HG02885 (cell line): ENCODE measurements around the gene ZNF823.

Source experiments
- ATAC-seq: cut with Tn5 transposase; IDR thresholded peaks from one replicate; pipeline ENCODE4 v1.9.1; 2021; ENCODE audit warnings: mild to moderate bottlenecking; ENCODE audit not compliant: unreplicated experiment, poor library complexity

ZNF823 gene

GRCh38 chr19:11745869-11746268 is 7.1 kb upstream of the ZNF823 start:
- no peak for ATAC-seq

DNA sequence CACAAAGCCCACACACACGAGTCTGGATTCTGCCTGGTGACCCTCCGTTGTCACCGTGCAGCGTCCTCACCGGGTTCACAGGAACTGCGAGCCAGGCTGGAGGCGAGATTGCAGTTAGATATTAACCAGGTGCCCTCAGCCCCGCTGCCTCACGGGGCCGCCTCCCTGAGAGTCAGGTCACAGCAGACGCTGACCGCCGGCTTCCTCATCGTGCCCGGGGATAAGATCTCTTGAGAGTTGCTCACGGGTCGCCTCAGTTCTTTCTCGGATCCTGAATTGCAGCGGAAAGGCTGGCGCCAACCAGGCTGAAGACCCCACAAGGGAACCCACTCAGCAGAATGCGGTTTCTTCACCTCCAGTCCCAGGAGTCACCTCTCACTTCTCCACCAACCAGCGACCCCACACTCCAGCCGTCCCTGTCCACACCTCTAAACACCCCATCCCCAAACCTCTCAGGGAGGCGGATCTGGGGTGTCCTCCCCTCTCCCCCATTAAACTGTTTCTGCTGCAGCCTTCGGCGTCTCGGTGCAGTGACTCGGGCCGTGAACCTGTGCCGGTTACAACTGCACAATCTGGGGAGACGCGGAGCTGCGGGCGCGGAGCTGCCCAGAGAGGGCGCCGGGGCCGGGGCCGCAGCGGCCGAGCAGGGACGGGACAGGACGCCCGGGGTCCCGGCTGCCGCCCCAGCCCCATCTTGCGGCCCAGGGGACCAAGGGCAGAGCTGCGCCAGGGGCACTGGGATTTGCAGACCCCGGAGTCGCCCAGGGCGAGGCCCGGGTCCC is 591 bp downstream of the ZNF823 start:
- peak; percentile 34 for ATAC-seq

DNA sequence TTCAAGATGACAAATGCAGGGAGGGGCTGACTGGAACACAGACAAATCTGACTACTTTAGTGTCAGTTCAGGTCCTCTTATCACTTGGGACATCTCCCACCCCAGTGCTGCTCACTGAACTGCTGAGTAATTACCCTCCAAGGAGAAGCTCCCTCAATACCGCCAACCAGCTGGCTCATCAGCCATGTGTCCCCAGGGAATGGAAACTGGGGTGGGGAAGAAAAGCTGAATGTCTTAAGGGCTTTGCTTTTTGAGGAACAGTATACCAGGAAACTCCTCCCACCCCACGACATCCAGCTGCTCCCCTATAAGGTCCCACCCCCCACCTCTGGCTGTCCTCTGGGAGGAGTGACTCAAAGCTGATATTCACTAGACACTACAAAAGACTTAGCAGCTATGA is 2.0 kb downstream of the ZNF823 start:
- no peak for ATAC-seq

GRCh38 chr19:11735375-11735774 is 3.4 kb downstream of the ZNF823 start:
- no peak for ATAC-seq

DNA sequence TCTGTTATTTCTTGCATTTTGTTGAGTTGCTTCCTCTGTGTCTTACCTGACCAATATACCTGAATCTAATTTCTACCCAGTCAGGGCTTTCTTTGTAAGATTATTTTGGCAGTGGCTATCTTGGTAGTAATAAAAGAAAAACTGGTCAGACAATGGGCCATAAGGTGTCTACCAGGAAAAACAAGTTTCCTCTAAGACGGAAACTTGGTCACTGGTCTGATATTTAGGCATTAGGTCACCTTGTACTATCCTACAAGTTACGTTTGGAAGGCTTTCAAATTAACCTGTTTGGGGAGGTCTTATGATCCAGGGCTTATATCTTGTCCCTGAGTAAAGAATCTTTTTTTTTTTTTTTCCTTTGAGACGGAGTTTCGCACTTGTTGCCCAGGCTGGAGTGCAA is 9.2 kb downstream of the ZNF823 start:
- no peak for ATAC-seq

DNA sequence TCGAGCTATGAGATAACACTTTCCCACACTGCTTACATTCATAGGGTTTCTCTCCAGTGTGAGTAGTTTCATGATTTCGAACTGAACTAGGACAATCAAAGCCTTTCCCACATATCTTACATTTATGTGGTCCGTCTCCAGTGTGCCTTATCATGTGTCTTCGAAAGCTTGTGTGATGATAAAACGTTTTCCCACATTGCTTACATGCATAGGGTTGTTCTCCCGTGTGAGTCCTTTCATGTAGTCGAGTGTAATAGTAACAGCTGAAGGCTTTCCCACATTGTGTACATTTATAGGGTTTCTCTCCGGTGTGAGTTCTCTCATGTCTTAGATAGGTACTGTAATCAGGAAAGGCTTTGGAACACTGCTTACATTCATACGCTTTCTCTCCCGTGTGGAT is 16.3 kb downstream of the ZNF823 start:
- no peak for ATAC-seq

- ATAC-seq = no peak
Observed at GRCh38 chr19:11721681-11722080, 17.1 kb downstream of the ZNF823 start.

- ATAC-seq = no peak
Observed at GRCh38 chr19:11710313-11710712, 28.4 kb downstream of the ZNF823 start.

GRCh38 chr19:11708457-11708856 is 30.3 kb downstream of the ZNF823 start:
- ATAC-seq = no peak

DNA sequence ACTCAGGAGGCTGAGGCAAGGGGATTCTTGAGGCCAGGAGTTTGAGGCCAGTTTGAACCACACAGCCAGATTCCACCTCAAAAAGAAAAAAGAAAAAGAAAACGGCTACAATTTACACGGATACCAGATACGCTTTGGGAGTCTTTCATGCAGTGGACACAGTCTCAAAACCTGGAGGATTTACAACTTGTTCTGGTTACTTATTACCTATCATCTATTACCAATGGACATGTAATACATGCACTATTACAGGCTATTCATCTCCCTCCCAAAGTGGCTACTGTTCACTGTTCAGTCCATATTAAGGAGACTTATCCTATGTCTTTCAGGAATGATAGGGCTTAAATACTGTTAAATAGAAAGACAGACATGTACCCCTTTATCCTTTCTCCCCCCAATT is 33.3 kb downstream of the ZNF823 start:
- ATAC-seq = no peak

DNA sequence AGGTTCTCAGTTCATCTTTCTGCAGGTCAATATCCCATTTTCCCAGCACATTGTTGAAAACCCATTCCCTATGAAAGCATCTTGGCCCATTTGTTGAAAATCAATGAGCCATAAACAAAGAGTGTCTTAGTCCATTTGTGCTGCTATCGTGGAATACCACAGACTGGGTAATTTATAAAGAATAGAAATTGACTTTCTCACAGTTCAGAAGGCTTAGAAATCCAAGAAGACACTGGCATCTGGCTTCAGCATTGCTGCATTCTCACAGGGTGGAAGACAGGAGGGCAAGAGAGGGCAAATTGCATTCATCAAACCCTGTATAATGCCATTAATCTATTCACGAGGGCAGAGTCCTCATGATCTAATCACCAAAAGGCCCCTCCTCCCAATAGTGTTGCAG is 34.1 kb downstream of the ZNF823 start:
- no peak for ATAC-seq

DNA sequence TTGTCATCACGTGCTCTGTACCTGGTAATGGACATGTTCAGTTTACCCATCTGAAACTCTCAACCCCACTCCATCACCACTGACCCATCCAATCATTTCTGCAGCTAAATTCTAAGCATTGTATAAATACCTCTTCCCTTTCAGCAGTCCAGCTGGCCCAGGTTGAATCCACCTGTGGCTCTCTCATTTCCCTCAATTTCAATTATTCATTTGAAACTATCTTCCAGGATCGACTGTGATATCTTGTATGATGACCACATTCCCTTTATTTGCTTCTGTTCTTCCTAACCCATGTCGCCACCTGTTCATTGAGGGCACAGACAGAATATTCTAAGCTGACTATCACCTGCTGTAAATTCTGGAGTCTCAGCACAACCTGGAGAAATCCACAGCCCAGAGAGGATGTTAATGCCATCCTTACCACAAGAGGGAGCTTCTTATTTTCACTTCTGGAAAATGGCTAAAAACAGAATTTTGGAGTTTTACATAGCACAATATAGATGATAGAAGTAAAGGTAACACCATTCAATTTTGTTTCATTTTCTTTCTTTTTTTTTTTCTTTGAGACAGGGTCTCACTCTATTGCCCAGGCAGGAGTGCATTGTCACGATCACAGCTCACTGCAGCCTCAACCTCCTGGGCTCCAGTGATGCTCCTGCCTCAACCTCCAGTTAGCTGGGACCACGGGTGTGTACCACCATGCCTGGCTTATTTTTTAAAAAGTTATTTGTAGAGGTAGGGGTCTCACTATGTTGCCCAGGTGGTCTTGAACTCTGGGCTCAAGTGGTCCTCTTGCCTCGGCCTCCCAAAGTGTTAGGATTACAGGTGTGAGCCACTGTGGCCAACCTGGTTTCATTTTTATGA is 38.6 kb downstream of the ZNF823 start:
- ATAC-seq = no peak

- no peak for ATAC-seq
Observed at GRCh38 chr19:11698231-11698630, 40.5 kb downstream of the ZNF823 start.

DNA sequence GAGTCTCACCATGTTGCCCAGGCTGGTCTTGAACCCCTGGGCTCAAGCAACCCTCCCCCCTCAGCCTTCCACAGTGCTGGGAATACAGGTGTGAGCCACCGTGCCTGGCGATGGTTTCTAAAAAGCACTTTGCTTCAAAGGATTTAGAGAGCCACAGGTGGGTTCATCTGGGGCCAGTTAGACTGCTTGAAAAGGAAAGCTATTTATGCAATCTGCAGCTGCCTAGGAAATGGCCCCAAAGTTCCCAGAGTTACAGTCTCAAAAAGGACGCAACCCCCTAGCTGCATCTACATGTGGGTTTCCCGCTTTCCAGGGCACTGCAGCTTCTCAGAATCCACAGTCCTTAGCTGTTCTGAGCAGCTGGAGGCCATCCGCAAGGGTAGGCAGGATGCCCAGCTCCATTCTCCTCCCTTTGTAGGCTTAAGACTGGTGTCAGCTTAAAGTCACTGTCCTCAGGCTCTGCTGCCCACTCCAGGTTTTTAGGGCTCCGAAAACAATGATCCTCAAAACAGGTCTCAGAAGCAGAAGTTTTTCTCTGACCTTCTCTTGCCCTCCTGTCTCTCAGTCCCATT is 41.4 kb downstream of the ZNF823 start:
- no peak for ATAC-seq

DNA sequence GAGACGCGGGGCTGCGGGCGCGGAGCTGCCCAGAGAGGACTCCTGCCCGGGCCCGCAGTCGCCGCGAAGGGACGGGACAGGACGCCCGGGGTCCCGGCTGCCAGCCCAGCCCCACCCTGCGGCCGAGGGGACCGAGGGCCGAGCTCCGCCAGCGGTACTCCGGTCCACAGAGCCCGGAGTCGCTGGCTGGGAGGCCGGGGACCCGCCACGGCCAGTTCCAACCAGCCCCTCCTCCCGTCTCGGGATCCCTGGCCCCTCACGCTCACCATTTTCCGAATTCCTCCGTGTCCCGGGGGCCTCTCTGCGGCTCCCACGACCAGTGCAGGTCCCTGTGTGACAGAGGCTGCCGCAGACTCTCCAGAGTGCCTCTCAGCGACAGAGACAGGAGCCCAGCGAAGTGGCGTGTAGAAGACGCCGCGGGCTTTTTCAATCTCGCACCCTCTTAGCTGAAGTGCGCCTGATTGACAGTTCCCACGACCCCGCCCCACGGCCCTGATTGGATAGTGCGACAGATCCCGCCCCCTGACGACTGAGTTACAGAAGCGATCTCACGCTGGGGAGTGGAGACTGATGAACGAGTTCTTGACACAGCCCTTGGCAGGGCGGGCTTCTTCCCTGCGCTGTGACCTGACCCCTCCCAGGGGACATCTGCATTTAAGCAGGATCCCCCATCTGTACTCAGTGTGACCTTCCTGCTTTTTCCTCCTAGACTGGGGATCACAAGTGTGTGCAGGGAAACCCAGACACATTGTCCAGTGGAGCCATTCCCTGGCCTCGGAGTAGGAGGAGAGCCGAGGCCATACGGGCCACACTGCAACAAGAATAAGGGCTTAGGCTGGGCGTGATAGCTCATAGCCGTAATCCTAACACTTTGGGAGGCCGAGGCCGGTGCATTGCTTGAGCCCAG is 44.0 kb downstream of the ZNF823 start:
- ATAC-seq = peak; percentile 79

DNA sequence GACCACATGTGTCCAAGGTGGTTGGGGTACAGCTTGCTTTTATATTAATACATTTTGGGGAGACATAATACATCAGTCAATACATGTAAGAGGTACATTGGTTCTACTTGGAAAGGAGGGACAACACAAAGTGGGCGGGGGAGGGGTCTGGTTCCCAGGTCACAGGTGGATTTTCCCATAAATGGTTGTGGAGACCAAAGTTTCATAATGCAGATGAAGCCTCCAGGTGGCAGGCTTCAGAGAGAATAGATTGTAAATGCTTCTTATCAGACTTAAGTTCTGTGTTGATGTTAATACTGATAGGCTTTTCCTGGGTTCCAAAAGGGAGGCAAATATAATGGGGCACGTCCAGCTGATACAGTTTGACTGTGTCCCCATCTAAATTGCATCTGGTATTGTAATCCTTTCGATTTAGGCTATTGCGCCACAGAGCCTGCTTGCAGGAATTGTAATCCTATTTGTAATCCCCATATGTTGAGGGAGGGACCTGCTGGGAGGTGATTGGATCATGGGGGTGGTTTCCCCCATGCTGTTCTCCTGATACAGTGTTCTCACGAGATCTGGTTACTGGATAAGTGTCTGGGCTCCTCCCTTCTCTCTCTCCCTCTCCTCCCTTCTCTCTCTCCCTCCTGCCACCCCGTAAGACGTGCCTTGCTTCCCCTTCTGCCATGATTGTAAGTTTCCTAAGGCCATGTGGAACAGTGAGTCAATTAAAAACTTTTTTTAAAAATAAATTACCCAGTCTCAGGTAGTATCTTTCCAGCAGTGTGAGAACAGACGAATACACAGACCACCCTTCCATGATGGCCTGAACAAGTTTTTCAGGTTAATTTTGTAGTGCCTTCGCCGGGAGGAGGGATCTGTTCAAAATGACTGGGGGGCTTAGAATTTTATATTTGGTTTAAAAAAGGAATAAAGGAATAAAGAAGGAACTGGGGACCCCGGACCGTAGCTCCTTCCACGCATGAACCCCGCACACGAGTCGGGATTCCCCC is 44.9 kb downstream of the ZNF823 start:
- no peak for ATAC-seq

DNA sequence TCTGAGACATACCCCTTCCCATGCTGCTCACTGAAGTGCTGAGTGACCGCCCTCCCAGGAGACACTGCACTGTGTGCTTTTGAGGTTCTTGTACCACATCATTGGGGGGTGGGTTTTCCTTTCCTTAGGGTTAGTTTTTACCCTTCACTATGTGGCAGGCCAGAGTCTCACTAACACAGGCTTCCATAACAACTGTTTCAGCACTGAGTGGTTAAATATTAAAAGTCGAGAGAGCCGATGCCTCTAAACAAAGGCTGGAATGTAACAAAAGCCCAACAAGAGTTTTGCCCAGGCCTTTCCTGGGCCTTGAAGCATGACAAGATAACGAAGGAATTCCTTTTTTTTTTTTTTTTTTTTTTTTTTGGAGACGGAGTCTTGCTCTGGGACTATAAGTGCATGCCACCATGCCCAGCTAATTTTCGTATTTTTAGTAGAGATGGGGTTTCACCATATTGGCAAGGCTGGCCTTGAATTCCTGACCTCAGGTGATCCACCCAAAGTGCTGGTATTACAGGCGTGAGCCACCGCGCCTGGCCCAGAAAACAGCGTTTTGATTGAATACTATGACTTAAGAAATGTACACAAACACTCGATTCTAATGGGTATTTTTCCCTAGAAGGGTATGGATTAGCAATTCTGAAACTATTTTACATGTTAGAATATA is 46.5 kb downstream of the ZNF823 start:
- ATAC-seq = no peak
